ENCODE results near the gene CHRNG. TPM values are rescaled to one million over a fixed set of nuclear protein-coding genes. Genes with fewer than 3 reads are reported as not detected.

The CHRNG gene
- total and polyA plus RNA-seq, 2 experiments from 2014 or later, result not detected

GRCh38 chr2:232575404-232575746, 35.9 kb downstream of the CHRNG start:
- TF ChIP-seq EZH2 (IDR thresholded peaks at IDR 0.05; ENCODE audit: borderline replicate concordance) (no peak), CTCF (IDR thresholded peaks at IDR 0.05; ENCODE audit: poor library complexity) (no peak), EZH2phosphoT487 (IDR thresholded peaks at IDR 0.05; ENCODE audit: low read depth, severe bottlenecking, unreplicated experiment) (no peak)
- Histone ChIP-seq H3K9me2 (replicated peaks; ENCODE audit: insufficient read depth) (no peaks in the 10 kb centered on the region), H3K27me3 (no peaks in the 10 kb centered on the region), H2AFZ (no peak overlapping the region), H3K9me3 (ENCODE audit: low read depth) (no peaks in the 10 kb centered on the region), H3K4me2 (no peak overlapping the region), H3K4me1 (ENCODE audit: insufficient read depth) (peaks cover 4% of the 10 kb centered on the region), H3K36me3 (replicated peaks; ENCODE audit: insufficient read depth, low read depth) (no peaks in the 10 kb centered on the region), H3K79me2 (no peaks in the 10 kb centered on the region), H4K20me1 (ENCODE audit: insufficient read depth, poor library complexity, severe bottlenecking) (no peaks in the 10 kb centered on the region), H3K27ac (no peak overlapping the region), H3K4me3 (no peak overlapping the region)
- WGBS (ENCODE audit: low lambda C conversion rate, missing lambda C conversion rate), result 100% methylated on average over 1 of the region's 1 CpG
- no peak for DNase-seq (ENCODE audit: low spot score)

DNA sequence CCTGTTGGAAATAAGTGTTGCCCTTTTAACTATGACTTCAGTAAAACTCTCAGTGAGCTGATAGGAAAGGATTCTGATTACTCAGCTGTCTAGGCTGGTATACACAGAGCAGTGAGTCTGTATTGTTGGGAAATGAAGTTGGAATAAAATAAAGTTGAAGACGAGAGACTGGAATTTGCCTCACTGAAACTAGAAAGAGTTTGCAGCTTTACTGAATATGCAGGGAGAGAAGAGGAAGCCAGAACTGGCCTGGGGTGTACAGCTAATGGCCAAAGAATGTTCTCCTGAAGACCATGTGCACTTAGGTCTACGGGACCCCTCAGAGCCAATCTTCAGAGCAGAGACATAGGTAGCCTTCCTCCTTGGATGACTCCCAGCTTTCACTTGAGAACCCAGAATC, 37.5 kb downstream of the CHRNG start:
- H3K4me1 ChIP-seq (ENCODE audit: insufficient read depth), result peaks cover 9% of the 10 kb centered on the region
- TF ChIP-seq EZH2phosphoT487 (IDR thresholded peaks at IDR 0.05; ENCODE audit: low read depth, severe bottlenecking, unreplicated experiment) (no peak), EZH2 (IDR thresholded peaks at IDR 0.05; ENCODE audit: borderline replicate concordance) (no peak), CTCF (IDR thresholded peaks at IDR 0.05; ENCODE audit: poor library complexity) (no peak)
- DNase-seq (ENCODE audit: low spot score), result no peak
- no peaks in the 10 kb centered on the region for H4K20me1 ChIP-seq (ENCODE audit: insufficient read depth, poor library complexity, severe bottlenecking)
- H3K4me3 ChIP-seq, result no peak overlapping the region
- no peaks in the 10 kb centered on the region for H3K9me2 ChIP-seq (replicated peaks; ENCODE audit: insufficient read depth)
- H2AFZ ChIP-seq, result no peak overlapping the region
- WGBS (ENCODE audit: low lambda C conversion rate, missing lambda C conversion rate), result 88% methylated on average over 2 of the region's 2 CpGs
- no peaks in the 10 kb centered on the region for H3K27me3 ChIP-seq
- H3K79me2 ChIP-seq, result no peaks in the 10 kb centered on the region
- H3K36me3 ChIP-seq (replicated peaks; ENCODE audit: insufficient read depth, low read depth), result no peaks in the 10 kb centered on the region
- H3K9me3 ChIP-seq (ENCODE audit: low read depth), result no peaks in the 10 kb centered on the region
- no peak overlapping the region for H3K4me2 ChIP-seq
- peak overlapping the region; percentile 5 for H3K27ac ChIP-seq

DNA sequence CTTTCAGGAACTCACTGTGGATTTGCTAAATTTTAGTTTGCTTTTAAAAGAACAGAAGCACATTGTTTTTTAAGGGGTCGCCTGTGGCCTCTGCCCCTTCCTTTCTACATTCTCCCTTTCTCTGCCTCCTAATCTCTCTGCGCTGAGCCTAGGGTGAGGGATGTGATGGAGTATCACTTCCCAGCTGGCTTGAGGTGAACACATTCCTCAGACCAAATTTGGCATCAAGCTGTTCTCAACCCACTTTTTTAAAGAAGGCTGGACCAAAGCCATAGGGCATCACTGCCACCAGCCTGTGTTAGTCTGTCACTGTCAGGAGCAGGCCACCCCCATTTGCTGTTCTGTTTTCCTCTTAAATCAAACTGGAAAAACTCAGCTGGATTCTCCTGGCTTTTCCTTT, 38.3 kb downstream of the CHRNG start:
- TF ChIP-seq EZH2phosphoT487 (IDR thresholded peaks at IDR 0.05; ENCODE audit: low read depth, severe bottlenecking, unreplicated experiment), result no peak
- TF ChIP-seq EZH2 (IDR thresholded peaks at IDR 0.05; ENCODE audit: borderline replicate concordance), result no peak
- no peak for TF ChIP-seq CTCF (IDR thresholded peaks at IDR 0.05; ENCODE audit: poor library complexity)

DNA sequence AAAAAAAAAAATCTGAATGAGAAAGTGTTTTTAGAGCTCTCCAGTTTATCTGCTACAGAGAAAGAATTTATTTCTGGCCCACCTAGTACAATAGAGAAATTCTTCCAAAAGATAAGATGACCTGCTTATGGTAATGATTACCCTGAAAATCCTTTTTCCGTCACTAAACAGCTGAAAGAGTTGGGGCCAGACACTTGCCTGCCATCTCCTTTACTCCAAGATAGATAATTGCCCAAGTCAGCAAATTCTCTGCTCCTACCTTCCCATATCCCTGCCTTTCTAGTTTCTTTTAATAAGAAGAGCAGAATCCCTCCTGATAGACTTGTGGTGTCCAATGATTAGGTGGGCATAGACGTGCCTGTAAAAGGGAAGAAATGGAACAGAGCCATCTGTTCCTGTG, 39.1 kb downstream of the CHRNG start:
- H3K9me2 ChIP-seq (replicated peaks; ENCODE audit: insufficient read depth), result no peaks in the 10 kb centered on the region
- no peak overlapping the region for H2AFZ ChIP-seq
- H3K36me3 ChIP-seq (replicated peaks; ENCODE audit: insufficient read depth, low read depth), result no peaks in the 10 kb centered on the region
- no peaks in the 10 kb centered on the region for H3K27me3 ChIP-seq
- no peak overlapping the region for H3K4me3 ChIP-seq
- TF ChIP-seq EZH2phosphoT487 (IDR thresholded peaks at IDR 0.05; ENCODE audit: low read depth, severe bottlenecking, unreplicated experiment), result no peak
- no peak for TF ChIP-seq CTCF (IDR thresholded peaks at IDR 0.05; ENCODE audit: poor library complexity)
- no peak for TF ChIP-seq EZH2 (IDR thresholded peaks at IDR 0.05; ENCODE audit: borderline replicate concordance)
- DNase-seq (ENCODE audit: low spot score), result no peak
- no peaks in the 10 kb centered on the region for H3K79me2 ChIP-seq
- peak overlapping the region; percentile 13 for H3K27ac ChIP-seq
- H3K4me1 ChIP-seq (ENCODE audit: insufficient read depth), result peaks cover 9% of the 10 kb centered on the region
- WGBS (ENCODE audit: low lambda C conversion rate, missing lambda C conversion rate), result 70% methylated on average over 2 of the region's 2 CpGs
- H3K4me2 ChIP-seq, result no peak overlapping the region
- H3K9me3 ChIP-seq (ENCODE audit: low read depth), result no peaks in the 10 kb centered on the region
- no peaks in the 10 kb centered on the region for H4K20me1 ChIP-seq (ENCODE audit: insufficient read depth, poor library complexity, severe bottlenecking)

More for the DNA sequence above, 38.3 kb downstream of the CHRNG start:
- Histone ChIP-seq H3K36me3 (replicated peaks; ENCODE audit: insufficient read depth, low read depth) (no peaks in the 10 kb centered on the region), H3K4me3 (no peak overlapping the region), H3K27ac (peak overlapping the region; percentile 13), H3K4me2 (no peak overlapping the region), H3K9me2 (replicated peaks; ENCODE audit: insufficient read depth) (no peaks in the 10 kb centered on the region), H3K27me3 (no peaks in the 10 kb centered on the region), H4K20me1 (ENCODE audit: insufficient read depth, poor library complexity, severe bottlenecking) (no peaks in the 10 kb centered on the region), H3K9me3 (ENCODE audit: low read depth) (no peaks in the 10 kb centered on the region), H3K4me1 (ENCODE audit: insufficient read depth) (peaks cover 9% of the 10 kb centered on the region), H2AFZ (no peak overlapping the region), H3K79me2 (no peaks in the 10 kb centered on the region)
- DNase-seq (ENCODE audit: low spot score), result no peak
- WGBS (ENCODE audit: low lambda C conversion rate, missing lambda C conversion rate), result 85% methylated on average over 2 of the region's 2 CpGs

Data from hepatocyte (in vitro differentiated cells).